HepG2 (cell line): Measurements from ENCODE around the gene NRN1L. TPM values are rescaled to one million over a fixed set of nuclear protein-coding genes. Genes with fewer than 3 reads are reported as not detected.

Source experiments
- MAZ ChIP-seq, 2 experiments: sonication (generic) in 1 of 2; formaldehyde crosslinking in 1 of 2; IDR thresholded peaks; 2 replicates each; pipeline versions ENCODE4 v1.5.0 to v1.6.1; 2012 to 2020; ENCODE audit warnings: low read depth in 2 of 2, mild to moderate bottlenecking in 2 of 2, borderline replicate concordance in 1 of 2, improper control_type of control experiment in 1 of 2, low read length in 1 of 2, missing genetic modification reagents in 1 of 2, moderate library complexity in 1 of 2
- NR2F1 ChIP-seq, 2 experiments: fragments of 450-650 bp in 1 of 2; formaldehyde crosslinking in 1 of 2; IDR thresholded peaks; 2 replicates each; pipeline versions ENCODE4 v1.5.0 to v1.6.1; 2016 to 2020; ENCODE audit warnings: mild to moderate bottlenecking in 1 of 2, missing compliant biosample characterization in 1 of 2, missing genetic modification reagents in 1 of 2, moderate library complexity in 1 of 2
- SIX1 ChIP-seq: sonication (generic); formaldehyde crosslinking; IDR thresholded peaks from 2 replicates; pipeline ENCODE4 v1.4.0; 2020; ENCODE audit warnings: missing genetic modification reagents, borderline replicate concordance
- SMARCE1 ChIP-seq: fragments of 450-650 bp; IDR thresholded peaks from 2 replicates; pipeline ENCODE4 v1.6.1; 2017; ENCODE audit warnings: borderline replicate concordance
- TARDBP ChIP-seq: sonication (generic); formaldehyde crosslinking; IDR thresholded peaks from 2 replicates; pipeline ENCODE4 v1.8.0; 2022; ENCODE audit warnings: mild to moderate bottlenecking, missing genetic modification reagents
- ZBTB7B ChIP-seq: sonication (generic); formaldehyde crosslinking; IDR thresholded peaks from 2 replicates; pipeline ENCODE4 v1.4.0; 2020; ENCODE audit warnings: missing genetic modification reagents
- ZMAT3 ChIP-seq: sonication (generic); formaldehyde crosslinking; conservative IDR thresholded peaks from 2 replicates; pipeline ENCODE4 v1.7.0; 2021; ENCODE audit warnings: missing genetic modification reagents
- ZNF225 ChIP-seq: sonication (generic); formaldehyde crosslinking; IDR thresholded peaks from 2 replicates; pipeline ENCODE4 v1.4.0; 2020; ENCODE audit warnings: mild to moderate bottlenecking, missing genetic modification reagents
- polyA plus RNA-seq, 8 experiments: library from polyadenylated mRNA; depleted of rRNA in 3 of 8; stranded (reverse) in 7 of 8; unstranded in 1 of 8; fragments of >200 nt; fragmentation: Illumina TruSeq in 4 of 8; extraction: Trizol in 4 of 8; gene quantifications; 2 replicates each; pipeline versions ENCODE4 v1.2.1 to v1.2.3, GENCODE V29; 2011 to 2016; ENCODE audit warnings: low read depth in 4 of 8, missing spikeins in 1 of 8, mixed read lengths in 1 of 8; ENCODE audit not compliant: insufficient read depth in 1 of 8
- total RNA-seq, 5 experiments: library from RNA; depleted of rRNA; stranded (reverse); fragments of >200 nt; fragmentation: Illumina TruSeq; extraction: Trizol; gene quantifications; 2 replicates each; pipeline ENCODE4 v1.2.3, GENCODE V29; 2016; ENCODE audit warnings: low read depth in 1 of 5
- TF ChIP-seq, protein P1 (sequence below): sonication (generic); formaldehyde crosslinking; IDR thresholded peaks from 2 replicates; pipeline ENCODE4 v1.4.0; 2020; ENCODE audit warnings: missing genetic modification reagents, borderline replicate concordance
- TF ChIP-seq, protein P2 (sequence below): sonication (generic); formaldehyde crosslinking; IDR thresholded peaks from 2 replicates; pipeline ENCODE4 v1.4.0; 2020; ENCODE audit warnings: missing genetic modification reagents, borderline replicate concordance
- TF ChIP-seq, protein P3 (sequence below): sonication (generic); formaldehyde crosslinking; IDR thresholded peaks from 2 replicates; pipeline ENCODE4 v1.8.0; 2022; ENCODE audit warnings: mild to moderate bottlenecking, missing genetic modification reagents, moderate library complexity
- TF ChIP-seq, protein P4 (sequence below): IDR thresholded peaks from 2 replicates; pipeline ENCODE4 v1.6.1; 2016; ENCODE audit warnings: mild to moderate bottlenecking
- TF ChIP-seq, protein P5 (sequence below): sonication (generic); formaldehyde crosslinking; IDR thresholded peaks from 2 replicates; pipeline ENCODE4 v1.4.0; 2020; ENCODE audit warnings: missing genetic modification reagents

Gene NRN1L
- total and polyA plus RNA-seq, 2 of the 13 experiments (the other 11 are each of a cell fraction or from before 2014, with no cell fraction given): 0.53 to 1.2 TPM

DNA sequence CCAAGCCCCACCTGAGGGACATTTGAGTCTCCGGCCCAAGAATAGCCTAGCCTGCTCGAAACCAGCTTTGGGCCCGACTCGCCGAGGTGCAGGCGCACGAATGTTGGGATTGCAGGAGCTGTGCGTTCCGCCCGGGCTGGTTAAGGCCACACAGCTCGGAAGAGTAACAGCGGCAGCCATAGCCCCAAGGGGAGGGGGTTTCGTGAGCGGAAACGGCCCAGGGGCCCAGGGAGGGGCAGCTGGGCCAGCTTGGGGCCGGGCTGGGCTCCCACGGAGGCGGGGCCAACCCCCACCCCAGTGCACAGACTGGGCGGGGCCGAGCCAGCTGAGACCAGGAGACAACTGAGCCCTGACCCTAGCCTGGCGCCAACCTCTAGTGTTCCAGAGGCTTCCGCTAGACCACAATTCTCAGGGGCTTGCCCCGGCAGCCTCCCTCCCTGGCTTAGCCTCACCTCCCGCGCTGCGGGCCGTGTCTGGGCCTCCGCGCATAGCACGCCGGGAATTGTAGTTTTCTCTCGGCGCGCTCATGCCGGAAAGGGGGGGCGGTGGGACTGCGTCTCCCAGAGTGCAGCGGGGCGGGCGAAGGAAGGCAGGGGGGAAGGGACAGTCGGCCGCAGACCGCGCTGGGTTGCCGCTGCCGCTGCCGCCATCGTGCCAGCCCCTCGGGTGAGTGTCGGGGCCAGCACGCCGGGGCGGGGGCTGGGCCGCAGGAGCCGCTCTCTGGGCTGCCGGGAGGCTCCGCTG, 38.2 kb upstream of the NRN1L start, which contains the start of gene NUTF2 (continued):
- TF ChIP-seq, protein P1, sequence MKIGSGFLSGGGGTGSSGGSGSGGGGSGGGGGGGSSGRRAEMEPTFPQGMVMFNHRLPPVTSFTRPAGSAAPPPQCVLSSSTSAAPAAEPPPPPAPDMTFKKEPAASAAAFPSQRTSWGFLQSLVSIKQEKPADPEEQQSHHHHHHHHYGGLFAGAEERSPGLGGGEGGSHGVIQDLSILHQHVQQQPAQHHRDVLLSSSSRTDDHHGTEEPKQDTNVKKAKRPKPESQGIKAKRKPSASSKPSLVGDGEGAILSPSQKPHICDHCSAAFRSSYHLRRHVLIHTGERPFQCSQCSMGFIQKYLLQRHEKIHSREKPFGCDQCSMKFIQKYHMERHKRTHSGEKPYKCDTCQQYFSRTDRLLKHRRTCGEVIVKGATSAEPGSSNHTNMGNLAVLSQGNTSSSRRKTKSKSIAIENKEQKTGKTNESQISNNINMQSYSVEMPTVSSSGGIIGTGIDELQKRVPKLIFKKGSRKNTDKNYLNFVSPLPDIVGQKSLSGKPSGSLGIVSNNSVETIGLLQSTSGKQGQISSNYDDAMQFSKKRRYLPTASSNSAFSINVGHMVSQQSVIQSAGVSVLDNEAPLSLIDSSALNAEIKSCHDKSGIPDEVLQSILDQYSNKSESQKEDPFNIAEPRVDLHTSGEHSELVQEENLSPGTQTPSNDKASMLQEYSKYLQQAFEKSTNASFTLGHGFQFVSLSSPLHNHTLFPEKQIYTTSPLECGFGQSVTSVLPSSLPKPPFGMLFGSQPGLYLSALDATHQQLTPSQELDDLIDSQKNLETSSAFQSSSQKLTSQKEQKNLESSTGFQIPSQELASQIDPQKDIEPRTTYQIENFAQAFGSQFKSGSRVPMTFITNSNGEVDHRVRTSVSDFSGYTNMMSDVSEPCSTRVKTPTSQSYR (CRISPR knock-in tag): peak; percentile 94
- peak; percentile 94 for TF ChIP-seq ZMAT3
- no peak for TF ChIP-seq SIX1 (CRISPR knock-in tag)
- TF ChIP-seq, protein P2, sequence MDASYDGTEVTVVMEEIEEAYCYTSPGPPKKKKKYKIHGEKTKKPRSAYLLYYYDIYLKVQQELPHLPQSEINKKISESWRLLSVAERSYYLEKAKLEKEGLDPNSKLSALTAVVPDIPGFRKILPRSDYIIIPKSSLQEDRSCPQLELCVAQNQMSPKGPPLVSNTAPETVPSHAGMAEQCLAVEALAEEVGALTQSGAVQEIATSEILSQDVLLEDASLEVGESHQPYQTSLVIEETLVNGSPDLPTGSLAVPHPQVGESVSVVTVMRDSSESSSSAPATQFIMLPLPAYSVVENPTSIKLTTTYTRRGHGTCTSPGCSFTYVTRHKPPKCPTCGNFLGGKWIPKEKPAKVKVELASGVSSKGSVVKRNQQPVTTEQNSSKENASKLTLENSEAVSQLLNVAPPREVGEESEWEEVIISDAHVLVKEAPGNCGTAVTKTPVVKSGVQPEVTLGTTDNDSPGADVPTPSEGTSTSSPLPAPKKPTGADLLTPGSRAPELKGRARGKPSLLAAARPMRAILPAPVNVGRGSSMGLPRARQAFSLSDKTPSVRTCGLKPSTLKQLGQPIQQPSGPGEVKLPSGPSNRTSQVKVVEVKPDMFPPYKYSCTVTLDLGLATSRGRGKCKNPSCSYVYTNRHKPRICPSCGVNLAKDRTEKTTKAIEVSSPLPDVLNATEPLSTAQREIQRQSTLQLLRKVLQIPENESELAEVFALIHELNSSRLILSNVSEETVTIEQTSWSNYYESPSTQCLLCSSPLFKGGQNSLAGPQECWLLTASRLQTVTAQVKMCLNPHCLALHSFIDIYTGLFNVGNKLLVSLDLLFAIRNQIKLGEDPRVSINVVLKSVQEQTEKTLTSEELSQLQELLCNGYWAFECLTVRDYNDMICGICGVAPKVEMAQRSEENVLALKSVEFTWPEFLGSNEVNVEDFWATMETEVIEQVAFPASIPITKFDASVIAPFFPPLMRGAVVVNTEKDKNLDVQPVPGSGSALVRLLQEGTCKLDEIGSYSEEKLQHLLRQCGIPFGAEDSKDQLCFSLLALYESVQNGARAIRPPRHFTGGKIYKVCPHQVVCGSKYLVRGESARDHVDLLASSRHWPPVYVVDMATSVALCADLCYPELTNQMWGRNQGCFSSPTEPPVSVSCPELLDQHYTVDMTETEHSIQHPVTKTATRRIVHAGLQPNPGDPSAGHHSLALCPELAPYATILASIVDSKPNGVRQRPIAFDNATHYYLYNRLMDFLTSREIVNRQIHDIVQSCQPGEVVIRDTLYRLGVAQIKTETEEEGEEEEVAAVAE (CRISPR knock-in tag): peak; percentile 71
- TF ChIP-seq, protein P3, sequence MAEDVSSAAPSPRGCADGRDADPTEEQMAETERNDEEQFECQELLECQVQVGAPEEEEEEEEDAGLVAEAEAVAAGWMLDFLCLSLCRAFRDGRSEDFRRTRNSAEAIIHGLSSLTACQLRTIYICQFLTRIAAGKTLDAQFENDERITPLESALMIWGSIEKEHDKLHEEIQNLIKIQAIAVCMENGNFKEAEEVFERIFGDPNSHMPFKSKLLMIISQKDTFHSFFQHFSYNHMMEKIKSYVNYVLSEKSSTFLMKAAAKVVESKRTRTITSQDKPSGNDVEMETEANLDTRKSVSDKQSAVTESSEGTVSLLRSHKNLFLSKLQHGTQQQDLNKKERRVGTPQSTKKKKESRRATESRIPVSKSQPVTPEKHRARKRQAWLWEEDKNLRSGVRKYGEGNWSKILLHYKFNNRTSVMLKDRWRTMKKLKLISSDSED (CRISPR knock-in tag): no peak
- TF ChIP-seq ZNF225 (CRISPR knock-in tag): peak; percentile 80; the same call in 1 of the 2 replicates
- peak; percentile 62 for TF ChIP-seq ZBTB7B (CRISPR knock-in tag)
- TF ChIP-seq, protein P4, sequence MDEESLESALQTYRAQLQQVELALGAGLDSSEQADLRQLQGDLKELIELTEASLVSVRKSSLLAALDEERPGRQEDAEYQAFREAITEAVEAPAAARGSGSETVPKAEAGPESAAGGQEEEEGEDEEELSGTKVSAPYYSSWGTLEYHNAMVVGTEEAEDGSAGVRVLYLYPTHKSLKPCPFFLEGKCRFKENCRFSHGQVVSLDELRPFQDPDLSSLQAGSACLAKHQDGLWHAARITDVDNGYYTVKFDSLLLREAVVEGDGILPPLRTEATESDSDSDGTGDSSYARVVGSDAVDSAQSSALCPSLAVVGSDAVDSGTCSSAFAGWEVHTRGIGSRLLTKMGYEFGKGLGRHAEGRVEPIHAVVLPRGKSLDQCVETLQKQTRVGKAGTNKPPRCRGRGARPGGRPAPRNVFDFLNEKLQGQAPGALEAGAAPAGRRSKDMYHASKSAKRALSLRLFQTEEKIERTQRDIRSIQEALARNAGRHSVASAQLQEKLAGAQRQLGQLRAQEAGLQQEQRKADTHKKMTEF (CRISPR knock-in tag): peak; percentile 97
- TF ChIP-seq SMARCE1: no peak
- TF ChIP-seq, protein P5, sequence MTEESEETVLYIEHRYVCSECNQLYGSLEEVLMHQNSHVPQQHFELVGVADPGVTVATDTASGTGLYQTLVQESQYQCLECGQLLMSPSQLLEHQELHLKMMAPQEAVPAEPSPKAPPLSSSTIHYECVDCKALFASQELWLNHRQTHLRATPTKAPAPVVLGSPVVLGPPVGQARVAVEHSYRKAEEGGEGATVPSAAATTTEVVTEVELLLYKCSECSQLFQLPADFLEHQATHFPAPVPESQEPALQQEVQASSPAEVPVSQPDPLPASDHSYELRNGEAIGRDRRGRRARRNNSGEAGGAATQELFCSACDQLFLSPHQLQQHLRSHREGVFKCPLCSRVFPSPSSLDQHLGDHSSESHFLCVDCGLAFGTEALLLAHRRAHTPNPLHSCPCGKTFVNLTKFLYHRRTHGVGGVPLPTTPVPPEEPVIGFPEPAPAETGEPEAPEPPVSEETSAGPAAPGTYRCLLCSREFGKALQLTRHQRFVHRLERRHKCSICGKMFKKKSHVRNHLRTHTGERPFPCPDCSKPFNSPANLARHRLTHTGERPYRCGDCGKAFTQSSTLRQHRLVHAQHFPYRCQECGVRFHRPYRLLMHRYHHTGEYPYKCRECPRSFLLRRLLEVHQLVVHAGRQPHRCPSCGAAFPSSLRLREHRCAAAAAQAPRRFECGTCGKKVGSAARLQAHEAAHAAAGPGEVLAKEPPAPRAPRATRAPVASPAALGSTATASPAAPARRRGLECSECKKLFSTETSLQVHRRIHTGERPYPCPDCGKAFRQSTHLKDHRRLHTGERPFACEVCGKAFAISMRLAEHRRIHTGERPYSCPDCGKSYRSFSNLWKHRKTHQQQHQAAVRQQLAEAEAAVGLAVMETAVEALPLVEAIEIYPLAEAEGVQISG (CRISPR knock-in tag): peak; percentile 98
- TF ChIP-seq NR2F1 (CRISPR knock-in tag; IDR thresholded peaks at IDR 0.05): peak; percentile 39 to 58; a peak in 3 of 4 replicates
- peak; percentile 96 for TF ChIP-seq MAZ (IDR thresholded peaks at IDR 0.05; ENCODE audit: borderline replicate concordance, low read depth, low read length)
- TF ChIP-seq MAZ (CRISPR knock-in tag; IDR thresholded peaks at IDR 0.05; ENCODE audit: low read depth): peak; percentile 98
- peak; percentile 97 for TF ChIP-seq TARDBP (CRISPR knock-in tag)
